ENCODE data around the gene CAST. TPM values are rescaled to one million over a fixed set of nuclear protein-coding genes. Genes with fewer than 3 reads are reported as not detected.

CAST gene
- polyA plus RNA-seq, 2 of the 4 experiments (the other 2 are of a cell fraction): 163 to 257 TPM

DNA sequence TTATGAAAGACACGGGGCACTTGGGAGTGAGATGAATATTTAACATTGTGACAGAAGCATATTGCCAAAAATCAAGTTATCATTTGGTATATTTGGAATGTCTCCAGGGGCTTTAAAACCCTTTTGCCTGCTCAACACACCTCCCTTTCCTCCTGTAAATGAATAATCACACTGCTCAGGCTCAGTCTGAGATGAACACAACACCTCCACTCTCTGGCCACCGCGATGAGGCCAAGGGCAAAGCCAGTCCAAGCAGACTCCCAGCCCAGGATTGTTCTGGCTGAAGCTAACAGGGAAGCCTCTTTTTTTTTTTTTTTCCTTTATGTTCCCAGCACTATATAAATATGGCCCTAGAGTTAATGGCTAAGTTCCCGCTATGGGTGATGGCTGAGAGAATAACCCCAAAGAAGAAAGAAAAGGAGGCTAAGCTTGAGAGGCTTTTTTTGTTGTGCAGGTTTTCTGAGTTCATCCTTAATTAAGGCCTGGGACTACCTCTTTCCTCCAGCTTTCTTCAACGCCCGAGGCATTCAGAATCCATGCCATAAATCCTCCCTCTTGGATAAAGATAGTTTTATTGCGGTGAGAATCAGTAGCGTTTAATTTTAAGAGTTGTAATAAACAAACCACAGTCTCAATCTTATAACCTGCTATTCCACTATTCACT is 156.1 kb downstream of the CAST start:
- POLR2A ChIA-PET: no interaction called here
- ATAC-seq: no peak
- FAIRE-seq: no peak

DNA sequence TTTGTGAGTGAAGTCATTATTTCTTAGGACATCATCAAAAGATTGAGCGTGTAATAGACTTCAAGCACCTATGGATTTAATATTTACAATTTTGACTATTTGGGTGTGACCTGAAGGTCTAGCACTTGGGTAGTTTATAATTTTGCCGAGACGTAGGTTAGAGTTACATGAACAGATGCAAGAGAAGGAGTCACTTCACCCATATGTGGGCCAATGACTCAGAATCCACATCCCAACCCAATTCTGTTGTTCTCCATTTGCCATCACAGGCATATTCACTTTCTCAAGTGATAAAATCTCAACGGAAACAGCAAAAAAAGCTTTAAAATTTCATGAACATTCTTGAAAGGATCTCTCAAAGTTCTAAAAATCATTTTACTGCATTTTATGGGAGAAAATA is 157.6 kb downstream of the CAST start:
- no peak for TF ChIP-seq RCOR1 (IDR thresholded peaks at IDR 0.05; ENCODE audit: low read depth, low read length)
- TF ChIP-seq CBX8 (IDR thresholded peaks at IDR 0.05): no peak
- no peak for TF ChIP-seq MYC (IDR thresholded peaks at IDR 0.05; ENCODE audit: borderline replicate concordance, low read length)
- TF ChIP-seq HOXA7 (CRISPR knock-in tag; IDR thresholded peaks at IDR 0.05): no peak
- no peak for TF ChIP-seq REST (IDR thresholded peaks at IDR 0.05)
- TF ChIP-seq CTCF (IDR thresholded peaks at IDR 0.05): no peak
- TF ChIP-seq RARB (CRISPR knock-in tag; IDR thresholded peaks at IDR 0.05): no peak
- TF ChIP-seq GATA3 (IDR thresholded peaks at IDR 0.05; ENCODE audit: borderline replicate concordance): no peak
- no peak for TF ChIP-seq CHD4 (IDR thresholded peaks at IDR 0.05; ENCODE audit: borderline replicate concordance)
- FAIRE-seq (no peak), ATAC-seq (no peak), DNase-seq (ENCODE audit: low read depth in 1 of 2, low spot score in 1 of 2) (no peak)
- H3K4me1 ChIP-seq: peaks cover 8% of the 10 kb centered on the region
- no peaks in the 10 kb centered on the region for H3K9me3 ChIP-seq
- no peak overlapping the region for H3K27ac ChIP-seq
- ChIA-PET POLR2A (no interaction called here), CTCF (no interaction called here)
- 82% methylated on average over 4 of the region's 4 CpGs for WGBS (ENCODE audit: missing lambda C conversion rate)
- H3K4me2 ChIP-seq: no peak overlapping the region
- no peak overlapping the region for H3K4me3 ChIP-seq

More for the DNA sequence above, 156.1 kb downstream of the CAST start:
- no peak overlapping the region for H3K4me2 ChIP-seq
- no peak for TF ChIP-seq ZFP36 (IDR thresholded peaks at IDR 0.05; ENCODE audit: borderline replicate concordance, partially characterized antibody)
- TF ChIP-seq BCL3 (IDR thresholded peaks at IDR 0.05): no peak
- H3K4me1 ChIP-seq: no peaks in the 10 kb centered on the region
- 79% methylated on average over 8 of the region's 8 CpGs for WGBS (ENCODE audit: missing lambda C conversion rate)
- no peak overlapping the region for H3K27ac ChIP-seq
- CTCF ChIA-PET: interaction anchor here (1.5 kb wide), 1 partner anchor 9 kb away, joined by 3 read pairs; no protein-coding TSS in a partner anchor
- H3K4me3 ChIP-seq: no peak overlapping the region
- no peaks in the 10 kb centered on the region for H3K9me3 ChIP-seq
- DNase-seq (ENCODE audit: low read depth in 1 of 2, low spot score in 1 of 2): no peak

- CTCF ChIA-PET: interaction anchor here (1.0 to 1.4 kb wide), 3 partner anchors 10 to 42 kb away, joined by 3 to 6 read pairs (median 3); partner anchors contain the start of gene ERAP1
- H3K27ac ChIP-seq: no peak overlapping the region
- FAIRE-seq (no peak), ATAC-seq (no peak), DNase-seq (ENCODE audit: low read depth in 1 of 2, low spot score in 1 of 2) (no peak)
- peaks cover 8% of the 10 kb centered on the region for H3K4me1 ChIP-seq
- no peaks in the 10 kb centered on the region for H3K9me3 ChIP-seq
- POLR2A ChIA-PET: interaction anchor here (2.0 kb wide), 1 partner anchor 14 kb away, joined by 10 read pairs; the partner anchor contains the start of gene ERAP1
- 8% methylated on average over 2 of the region's 2 CpGs for WGBS (ENCODE audit: missing lambda C conversion rate)
- H3K4me2 ChIP-seq: no peak overlapping the region
- TF ChIP-seq KDM1A (IDR thresholded peaks at IDR 0.05; ENCODE audit: low read depth) (no peak), FOSL2 (IDR thresholded peaks at IDR 0.05) (no peak), FOSL2 (CRISPR knock-in tag; IDR thresholded peaks at IDR 0.05) (no peak), HEYL (CRISPR knock-in tag; IDR thresholded peaks at IDR 0.05) (no peak), TP53 (CRISPR knock-in tag; IDR thresholded peaks at IDR 0.05) (no peak), FOSB (CRISPR knock-in tag; IDR thresholded peaks at IDR 0.05) (no peak), CEBPB (IDR thresholded peaks at IDR 0.05) (no peak), MAZ (IDR thresholded peaks at IDR 0.05; ENCODE audit: borderline replicate concordance, low read depth, low read length) (no peak), EP300 (IDR thresholded peaks at IDR 0.05) (no peak), HOXA7 (CRISPR knock-in tag; IDR thresholded peaks at IDR 0.05) (no peak), MAX (IDR thresholded peaks at IDR 0.05) (no peak), BCL3 (IDR thresholded peaks at IDR 0.05) (no peak), FOXS1 (CRISPR knock-in tag; IDR thresholded peaks at IDR 0.05) (no peak), PHF8 (IDR thresholded peaks at IDR 0.05; ENCODE audit: borderline replicate concordance, low read depth) (no peak)
- TF ChIP-seq, protein P1, sequence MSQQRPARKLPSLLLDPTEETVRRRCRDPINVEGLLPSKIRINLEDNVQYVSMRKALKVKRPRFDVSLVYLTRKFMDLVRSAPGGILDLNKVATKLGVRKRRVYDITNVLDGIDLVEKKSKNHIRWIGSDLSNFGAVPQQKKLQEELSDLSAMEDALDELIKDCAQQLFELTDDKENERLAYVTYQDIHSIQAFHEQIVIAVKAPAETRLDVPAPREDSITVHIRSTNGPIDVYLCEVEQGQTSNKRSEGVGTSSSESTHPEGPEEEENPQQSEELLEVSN (IDR thresholded peaks at IDR 0.05; ENCODE audit: borderline replicate concordance, low read depth): no peak
- H3K4me3 ChIP-seq: no peak overlapping the region
These were observed 159.2 kb downstream of the CAST start for GRCh38 chr5:96821260-96821916.
